GM18505 (cell line): Measurements from ENCODE around the gene GPS1.

Experiments used
- ATAC-seq: cut with Tn5 transposase; IDR thresholded peaks from one replicate; pipeline ENCODE4 v1.9.1; 2021; ENCODE audit not compliant: unreplicated experiment
- POLR2A ChIP-seq: IDR thresholded peaks from 4 replicates; pipeline ENCODE4 v1.6.1; 2011; ENCODE audit warnings: borderline replicate concordance; ENCODE audit not compliant: insufficient read depth, insufficient read length; ENCODE audit errors: extremely low read depth

Gene GPS1

GRCh38 chr17:82039695-82040299, 11.9 kb upstream of the GPS1 start:
- TF ChIP-seq POLR2A = no peak
- ATAC-seq = no peak

GRCh38 chr17:82041144-82041814, 10.4 kb upstream of the GPS1 start:
- ATAC-seq = no peak
- no peak for TF ChIP-seq POLR2A

DNA sequence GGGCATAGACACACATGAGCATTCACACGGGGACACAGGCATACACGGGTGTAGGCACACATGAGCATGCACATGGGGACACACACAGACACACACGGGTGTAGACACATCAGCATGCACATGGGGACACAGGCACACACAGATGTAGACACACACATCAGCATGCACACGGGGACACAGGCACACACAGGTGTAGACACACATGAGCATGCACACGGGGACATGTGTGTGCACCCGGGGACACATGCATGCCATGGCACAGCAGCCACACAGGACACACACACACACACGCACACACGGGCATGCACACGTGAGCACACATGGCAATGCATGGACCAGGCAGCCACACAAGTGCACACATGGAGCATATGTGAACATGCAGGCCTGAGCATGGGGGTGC, 9.0 kb upstream of the GPS1 start:
- TF ChIP-seq POLR2A = no peak
- ATAC-seq = no peak

- no peak for TF ChIP-seq POLR2A
- ATAC-seq = no peak
These were observed 8.2 kb upstream of the GPS1 start for GRCh38 chr17:82043507-82043906.

DNA sequence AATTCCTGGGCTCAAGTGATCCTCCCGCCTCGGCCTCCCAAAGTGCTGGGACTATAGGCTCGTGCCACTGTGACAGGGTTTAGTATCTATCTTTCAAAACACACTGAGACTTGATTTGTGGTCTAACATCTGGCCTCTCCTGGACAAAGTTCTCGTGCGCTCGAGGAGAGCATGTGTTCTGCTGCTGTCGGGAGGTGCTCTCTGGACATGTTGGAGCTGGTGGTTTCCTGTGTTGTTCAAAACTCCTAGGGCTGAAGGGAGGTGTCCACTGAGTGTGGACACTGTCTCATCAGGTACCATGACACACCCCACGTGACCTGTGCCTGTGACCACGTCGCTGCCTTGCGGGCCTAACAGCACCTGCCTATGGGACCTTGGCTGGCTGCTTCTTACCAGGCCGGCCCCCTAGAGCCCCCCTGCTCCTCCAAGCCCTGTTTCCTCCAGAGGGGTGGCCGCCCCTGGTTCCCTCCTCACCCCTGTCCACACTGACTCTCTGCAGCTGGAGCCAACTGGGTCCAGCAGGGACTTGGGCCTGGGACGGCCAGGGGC, 5.7 kb upstream of the GPS1 start:
- ATAC-seq = no peak
- no peak for TF ChIP-seq POLR2A

- TF ChIP-seq POLR2A = no peak
- no peak for ATAC-seq
These were observed 4.8 kb upstream of the GPS1 start for GRCh38 chr17:82046903-82047302.

DNA sequence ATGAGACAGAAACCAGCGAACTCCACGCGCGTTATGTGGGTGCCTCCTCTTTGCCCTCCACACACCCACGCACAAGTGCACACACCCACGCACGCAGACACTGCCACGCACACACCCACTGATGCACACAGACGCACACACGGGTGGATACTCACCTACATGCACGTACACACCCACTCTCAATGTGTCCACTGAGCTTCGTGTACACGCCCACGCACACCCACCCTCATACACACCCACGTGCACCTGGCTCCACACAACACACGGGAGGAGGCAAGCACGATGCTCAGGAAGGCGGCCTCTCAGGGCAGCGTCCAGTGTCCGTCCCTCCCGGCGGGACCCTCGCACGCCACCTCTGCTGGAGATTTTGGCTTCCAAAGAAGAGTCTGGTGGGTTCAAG, 4.3 kb upstream of the GPS1 start:
- no peak for ATAC-seq
- TF ChIP-seq POLR2A = no peak

DNA sequence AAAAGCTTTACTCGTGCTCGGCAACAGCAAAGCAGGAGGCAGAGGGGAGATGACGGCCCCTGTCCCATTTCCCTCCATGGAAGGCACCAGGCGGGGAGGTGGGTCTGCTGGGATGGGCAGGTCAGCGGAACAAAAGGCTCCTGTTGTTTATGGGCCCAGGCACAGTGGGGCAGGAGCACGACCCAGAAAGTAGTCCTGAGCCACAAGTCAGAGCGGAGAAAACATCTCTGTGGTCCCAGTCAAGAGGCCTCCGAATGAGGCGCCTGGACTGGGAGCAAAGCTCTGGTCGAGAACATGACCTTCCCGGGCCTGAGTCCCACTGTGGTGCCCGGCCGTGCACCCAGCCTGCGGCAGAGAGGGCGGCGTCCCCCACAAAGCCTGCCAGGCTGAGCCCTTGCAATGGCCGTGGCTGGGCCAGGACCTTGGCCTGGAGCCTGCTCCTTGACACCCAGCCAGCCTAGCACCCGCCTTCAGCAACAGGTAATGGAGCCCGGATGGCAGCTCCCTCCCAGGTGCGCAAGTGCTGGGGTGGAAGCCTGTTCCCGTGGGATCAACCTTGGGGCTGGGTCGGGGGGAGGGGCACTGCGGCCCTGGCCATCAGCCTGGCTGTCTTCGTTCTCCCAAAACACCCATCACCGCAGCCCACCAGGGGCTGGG, 3.7 kb upstream of the GPS1 start:
- TF ChIP-seq POLR2A = no peak
- ATAC-seq = no peak

DNA sequence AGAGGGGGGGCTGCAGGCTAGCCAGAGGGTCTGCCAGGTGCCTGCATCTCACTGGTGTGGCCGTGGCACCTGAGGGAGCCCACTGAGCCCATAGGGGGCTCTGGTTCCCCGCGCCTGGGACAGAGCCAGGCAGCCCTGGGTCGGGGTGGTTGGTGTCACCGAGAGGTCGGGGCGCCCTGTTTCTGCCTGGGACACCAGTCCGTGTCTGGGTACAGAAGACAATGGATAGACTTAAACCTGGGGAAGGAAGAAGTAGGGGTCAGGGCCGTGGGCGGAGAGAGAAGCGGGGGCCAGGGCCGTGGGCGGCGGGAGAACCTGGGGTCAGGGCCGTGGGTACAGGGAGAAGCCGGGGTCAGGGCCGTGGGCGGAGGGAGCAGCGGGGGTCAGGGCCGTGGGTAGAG, 3.1 kb upstream of the GPS1 start:
- TF ChIP-seq POLR2A = no peak
- no peak for ATAC-seq

DNA sequence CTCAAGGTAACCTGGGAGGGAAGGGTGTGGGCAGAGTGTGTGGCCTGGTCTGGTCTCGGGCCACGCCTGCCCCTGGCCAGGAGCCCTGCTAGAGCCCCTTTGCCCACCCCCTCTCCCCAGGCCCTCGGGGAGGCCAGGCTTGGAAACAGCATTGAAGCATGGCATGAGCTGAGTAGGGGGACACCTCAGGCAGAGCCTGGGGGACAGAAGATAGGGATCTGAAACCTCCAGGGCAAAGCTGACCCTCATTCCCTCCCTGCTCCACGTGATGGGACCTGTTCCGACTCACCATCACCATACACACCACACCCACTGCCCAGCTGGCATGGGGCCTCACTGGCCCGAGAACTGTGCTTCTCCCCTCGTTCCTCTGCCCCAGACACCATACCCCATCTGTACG, 2.6 kb upstream of the GPS1 start:
- TF ChIP-seq POLR2A = no peak
- no peak for ATAC-seq

DNA sequence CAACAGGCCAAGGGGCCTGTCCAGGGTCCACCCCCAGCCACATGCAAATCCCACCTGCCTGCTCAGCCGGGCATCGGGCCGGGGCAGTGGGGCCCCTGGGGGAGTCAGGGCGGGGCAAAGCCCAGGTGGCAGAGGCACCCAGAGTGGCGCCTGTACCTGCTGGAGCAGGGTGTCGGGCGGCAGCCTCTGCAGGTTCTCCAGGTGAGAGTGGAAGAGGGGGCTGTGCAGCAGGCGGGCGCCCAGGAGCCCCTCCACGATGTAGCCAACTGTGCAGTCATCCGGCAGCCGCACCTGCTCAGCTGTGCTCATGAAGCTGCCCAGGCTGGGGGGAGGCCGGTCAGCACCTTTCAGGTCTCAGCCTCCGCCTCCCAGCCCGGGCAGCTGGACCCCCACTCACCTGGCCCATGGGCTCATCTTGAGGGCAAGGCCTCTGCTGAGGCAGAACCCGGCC, 2.2 kb upstream of the GPS1 start:
- no peak for ATAC-seq
- no peak for TF ChIP-seq POLR2A

DNA sequence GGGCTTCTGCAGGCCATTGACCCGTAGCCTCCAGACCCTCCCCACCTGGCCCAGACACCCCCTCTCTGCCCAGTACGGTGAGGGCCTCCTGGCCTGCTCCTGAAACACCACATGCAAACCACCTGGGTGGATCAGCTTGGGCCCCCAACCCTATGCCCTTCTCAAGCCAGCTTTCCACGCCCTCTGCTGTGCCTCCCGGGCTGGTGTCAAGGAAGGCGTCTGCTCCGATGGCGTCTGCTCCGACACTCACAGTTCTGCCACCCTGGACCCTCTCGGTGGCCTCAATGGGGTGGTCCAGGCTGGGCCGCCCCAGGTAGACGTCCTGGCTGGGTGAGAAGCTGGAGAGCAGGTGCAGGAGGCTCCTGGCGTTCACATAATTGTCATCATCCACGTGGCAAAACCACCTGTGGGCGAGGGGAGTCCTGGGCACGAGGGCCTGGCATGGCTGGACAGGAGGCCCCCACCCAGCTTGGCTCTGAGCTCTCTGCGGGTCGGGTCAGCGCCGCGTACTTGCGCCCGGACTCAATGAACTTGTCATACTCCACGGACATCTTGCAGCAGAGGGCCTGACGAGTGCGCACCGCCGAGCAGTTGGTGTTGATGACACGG, 1.4 kb upstream of the GPS1 start:
- TF ChIP-seq POLR2A = no peak
- no peak for ATAC-seq

DNA sequence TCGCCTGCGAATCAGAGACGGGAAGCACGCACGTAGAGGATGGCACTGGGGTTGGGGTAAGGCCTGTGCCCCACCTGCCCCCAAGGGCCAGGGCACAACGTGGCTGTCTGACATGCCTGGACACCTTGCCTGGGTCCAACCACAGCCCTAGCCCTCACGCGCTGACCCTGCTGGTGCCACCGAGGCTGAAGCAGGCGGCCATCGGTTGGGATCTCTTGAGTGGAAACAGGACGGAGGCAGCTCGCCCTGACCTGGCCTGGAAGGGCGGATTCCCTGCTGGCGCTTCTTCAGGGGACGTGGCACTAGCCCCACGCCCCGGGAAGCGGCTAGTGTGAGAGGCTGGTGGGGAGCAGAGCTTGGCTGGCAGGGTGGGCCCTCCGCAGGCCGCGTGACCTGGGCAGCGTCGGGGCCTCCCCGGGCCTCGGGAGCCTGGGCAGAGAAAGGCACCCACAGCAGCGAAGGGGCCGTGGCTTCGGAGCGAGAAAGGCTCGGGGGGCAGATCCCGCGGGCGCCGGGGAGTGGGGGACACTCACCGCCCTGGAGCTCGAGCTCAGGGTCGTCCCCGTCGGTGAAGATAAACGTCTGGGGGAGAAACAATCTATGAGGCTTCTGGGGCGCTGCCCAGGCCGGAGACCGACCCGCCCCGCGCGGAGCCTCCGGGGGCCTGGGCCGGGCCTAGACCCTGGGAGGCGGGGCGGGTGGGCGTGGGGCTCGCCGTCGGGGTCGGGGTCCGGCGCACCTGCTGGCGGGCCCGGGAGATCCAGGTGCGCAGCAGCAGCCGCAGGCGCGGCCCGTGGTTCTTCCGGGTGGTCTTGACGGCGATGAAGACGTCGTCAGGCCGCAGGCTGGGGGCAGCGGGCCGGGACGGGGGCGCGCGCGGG, 697 bp upstream of the GPS1 start:
- TF ChIP-seq POLR2A = no peak
- ATAC-seq = no peak

DNA sequence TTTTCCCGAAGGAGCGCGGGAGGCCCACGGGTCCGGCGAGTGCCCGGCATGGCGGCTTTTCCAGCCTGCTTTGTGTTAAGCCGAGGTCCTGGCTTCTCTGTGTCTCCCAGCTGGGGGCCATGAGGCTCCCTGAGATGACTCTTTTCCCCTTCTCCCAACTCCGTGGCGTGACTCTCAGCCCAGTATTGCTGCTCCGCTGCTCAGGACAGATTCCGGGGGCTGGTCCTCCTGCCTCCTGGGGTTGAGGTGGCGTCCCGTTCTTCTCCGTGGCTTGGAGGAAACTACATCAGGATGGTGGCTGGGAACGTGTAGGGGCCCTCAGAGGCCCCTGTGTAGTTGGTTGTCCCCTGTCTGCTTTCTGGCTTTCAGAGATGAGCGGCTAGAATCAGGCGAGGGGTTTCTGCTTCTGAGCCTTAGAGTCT, 951 bp downstream of the GPS1 start:
- no peak for TF ChIP-seq POLR2A
- ATAC-seq = no peak

- no peak for ATAC-seq
- TF ChIP-seq POLR2A = no peak
These were observed 1.4 kb downstream of the GPS1 start for GRCh38 chr17:82053130-82053529.
